Hippocampal formation (tissue), 2 donors: ENCODE results near the gene KLHDC1.

Experiments used
- DNase-seq, 2 donors: peaks; one replicate each; lab custom pipeline; 2025; lab: John Stamatoyannopoulos, UW

KLHDC1 gene

GRCh38 chr14:49783394-49784014 is 90.6 kb downstream of the KLHDC1 start:
- no peak for DNase-seq

GRCh38 chr14:49786315-49786714 is 93.4 kb downstream of the KLHDC1 start:
- no peak for DNase-seq

- DNase-seq = no peak
Observed at GRCh38 chr14:49792618-49793017, 99.7 kb downstream of the KLHDC1 start.

DNA sequence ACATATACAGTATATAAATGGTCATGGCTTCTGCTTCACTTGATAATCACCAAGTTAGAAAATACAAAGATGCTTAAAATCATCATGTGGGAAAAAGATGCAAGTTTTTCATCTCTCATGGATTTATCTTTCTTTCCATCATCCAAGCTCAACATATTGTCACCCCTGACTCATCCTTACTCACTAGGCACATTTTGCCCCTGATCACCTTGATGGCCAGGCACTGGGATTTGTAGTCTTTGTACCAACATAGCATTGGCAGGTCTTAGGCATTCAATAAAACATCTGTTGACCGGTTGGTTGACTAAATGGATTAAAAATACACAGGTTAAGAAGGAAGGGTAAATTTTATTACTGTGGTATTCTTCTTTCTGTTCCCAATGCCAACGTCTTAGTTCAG is 103.1 kb downstream of the KLHDC1 start:
- DNase-seq = no peak
